GM19455 (cell line): Measurements from ENCODE around the gene HS2ST1.
"Not testable (repeated sequence)": the region's sequence is repeated elsewhere in the genome, so short reads cannot be mapped to it uniquely, and the experiment has no call there.

Experiments used
- ATAC-seq: cut with Tn5 transposase; IDR thresholded peaks from one replicate; pipeline ENCODE4 v1.9.1; 2021; ENCODE audit not compliant: unreplicated experiment

HS2ST1 gene

GRCh38 chr1:87056974-87057373 is 142.5 kb downstream of the HS2ST1 start:
- no peak for ATAC-seq

- ATAC-seq, result no peak
Observed at GRCh38 chr1:87058343-87058649, 143.9 kb downstream of the HS2ST1 start.

- ATAC-seq, result peak; percentile 40
Observed at GRCh38 chr1:87061742-87062156, 147.3 kb downstream of the HS2ST1 start.

- ATAC-seq, result no peak
Observed at GRCh38 chr1:87062687-87063086, 148.3 kb downstream of the HS2ST1 start.

GRCh38 chr1:87064309-87064708 is 149.9 kb downstream of the HS2ST1 start:
- no peak for ATAC-seq

GRCh38 chr1:87064986-87065385 is 150.6 kb downstream of the HS2ST1 start:
- no peak for ATAC-seq

GRCh38 chr1:87066708-87067107 is 152.3 kb downstream of the HS2ST1 start:
- ATAC-seq, result not testable (repeated sequence)

- no peak for ATAC-seq
Observed at GRCh38 chr1:87072411-87072810, 158.0 kb downstream of the HS2ST1 start.

- no peak for ATAC-seq
Observed at GRCh38 chr1:87072904-87073303, 158.5 kb downstream of the HS2ST1 start.

GRCh38 chr1:87074001-87074795 is 159.8 kb downstream of the HS2ST1 start:
- ATAC-seq, result no peak

- no peak for ATAC-seq
Observed at GRCh38 chr1:87077959-87078639, 163.7 kb downstream of the HS2ST1 start.

- ATAC-seq, result no peak
Observed at GRCh38 chr1:87084244-87084836, 169.9 kb downstream of the HS2ST1 start.

- no peak for ATAC-seq
Observed at GRCh38 chr1:87086120-87086519, 171.7 kb downstream of the HS2ST1 start.

- no peak for ATAC-seq
Observed at GRCh38 chr1:87089070-87089736, 174.8 kb downstream of the HS2ST1 start.

GRCh38 chr1:87089823-87090222 is 175.4 kb downstream of the HS2ST1 start:
- ATAC-seq, result no peak

GRCh38 chr1:87091425-87091824 is 177.0 kb downstream of the HS2ST1 start:
- no peak for ATAC-seq

- ATAC-seq, result no peak
Observed at GRCh38 chr1:87092846-87093245, 178.4 kb downstream of the HS2ST1 start.

GRCh38 chr1:87093286-87093685 is 178.9 kb downstream of the HS2ST1 start:
- ATAC-seq, result no peak

- ATAC-seq, result no peak
Observed at GRCh38 chr1:87094238-87094637, 179.8 kb downstream of the HS2ST1 start.

GRCh38 chr1:87100271-87100670 is 185.8 kb downstream of the HS2ST1 start:
- ATAC-seq, result no peak

GRCh38 chr1:87103074-87103473 is 188.6 kb downstream of the HS2ST1 start:
- no peak for ATAC-seq

GRCh38 chr1:87104140-87104539 is 189.7 kb downstream of the HS2ST1 start:
- no peak for ATAC-seq
